GM19397 (cell line): ENCODE results near the gene STBD1.
A peak's percentile ranks its signal among the peaks of the same experiment; 100 is the strongest.
"Not testable (repeated sequence)": the region's sequence is repeated elsewhere in the genome, so short reads cannot be mapped to it uniquely, and the experiment has no call there.

ENCODE experiments used
- ATAC-seq: cut with Tn5 transposase; IDR thresholded peaks from one replicate; pipeline ENCODE4 v1.9.1; 2021; ENCODE audit warnings: mild to moderate bottlenecking, moderate library complexity; ENCODE audit not compliant: unreplicated experiment

The STBD1 gene

DNA sequence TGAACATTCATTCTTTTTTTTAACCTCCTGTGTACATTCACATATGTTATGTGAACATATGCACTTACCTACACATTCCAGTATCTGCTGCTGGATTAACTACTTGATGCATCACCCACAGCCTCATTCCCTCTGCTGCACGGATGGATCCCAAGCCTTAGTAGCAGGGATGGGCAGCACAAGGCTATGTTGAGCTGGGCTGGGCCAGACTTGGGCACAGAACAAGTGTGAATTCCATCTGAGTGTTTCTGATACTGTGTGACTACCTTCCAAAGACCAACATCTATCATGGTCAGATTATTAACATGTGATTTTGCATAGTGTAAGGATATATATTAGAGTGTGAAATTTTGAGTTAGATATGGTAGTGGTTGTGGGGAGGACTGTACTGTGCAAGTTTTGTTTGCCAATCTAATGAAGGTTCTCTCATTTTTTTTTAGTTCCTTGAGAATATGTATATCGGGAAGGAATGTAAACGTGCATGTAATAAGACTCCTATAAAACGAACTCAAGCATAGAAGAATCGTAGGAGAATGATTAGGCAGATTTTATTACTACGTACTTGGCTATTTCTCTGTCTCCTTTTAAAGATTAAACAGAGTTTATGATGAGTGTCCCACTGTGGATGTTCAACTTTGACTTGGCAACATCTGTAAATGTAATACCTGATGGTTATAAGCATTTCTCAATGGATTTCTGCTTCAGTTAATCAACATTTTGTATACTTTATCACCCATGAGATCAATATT, 23.4 kb upstream of the STBD1 start:
- ATAC-seq = no peak

GRCh38 chr4:76283900-76284299, 22.6 kb upstream of the STBD1 start:
- no peak for ATAC-seq

- ATAC-seq = not testable (repeated sequence)
Measured at GRCh38 chr4:76287811-76288210, 18.7 kb upstream of the STBD1 start.

GRCh38 chr4:76292730-76293129, 13.8 kb upstream of the STBD1 start:
- ATAC-seq = no peak

GRCh38 chr4:76293772-76294171, 12.8 kb upstream of the STBD1 start:
- no peak for ATAC-seq

DNA sequence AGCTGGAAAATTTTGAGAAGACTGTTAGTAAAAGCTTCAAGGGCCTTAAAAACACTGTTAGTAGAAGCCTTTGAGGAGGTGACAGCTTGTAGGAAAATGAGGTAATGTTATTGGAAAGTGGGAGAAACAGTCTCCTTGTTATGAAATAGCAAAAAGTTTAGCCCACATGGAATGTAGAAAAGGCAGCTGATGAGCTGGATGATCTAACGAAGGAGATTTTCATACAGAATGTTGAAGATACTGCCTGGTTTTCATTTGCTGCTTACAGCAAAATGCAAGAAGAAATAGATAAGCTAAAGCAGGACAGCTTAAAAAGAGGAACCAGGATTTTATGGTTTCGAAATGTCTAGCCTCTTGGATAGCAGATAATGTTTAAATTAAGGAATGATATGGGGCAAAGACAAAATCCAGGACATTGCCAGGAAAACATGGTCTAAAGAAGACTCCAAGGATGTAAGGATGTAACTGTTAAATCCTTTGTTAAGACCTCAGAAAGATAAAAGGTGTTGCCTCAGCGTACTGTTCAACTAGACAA, 10.2 kb upstream of the STBD1 start:
- ATAC-seq = no peak

GRCh38 chr4:76298227-76298626, 8.3 kb upstream of the STBD1 start:
- ATAC-seq = no peak

- no peak for ATAC-seq
Measured at GRCh38 chr4:76300012-76300411, 6.5 kb upstream of the STBD1 start.

GRCh38 chr4:76301068-76301774, 5.3 kb upstream of the STBD1 start:
- peak; percentile 99 for ATAC-seq

DNA sequence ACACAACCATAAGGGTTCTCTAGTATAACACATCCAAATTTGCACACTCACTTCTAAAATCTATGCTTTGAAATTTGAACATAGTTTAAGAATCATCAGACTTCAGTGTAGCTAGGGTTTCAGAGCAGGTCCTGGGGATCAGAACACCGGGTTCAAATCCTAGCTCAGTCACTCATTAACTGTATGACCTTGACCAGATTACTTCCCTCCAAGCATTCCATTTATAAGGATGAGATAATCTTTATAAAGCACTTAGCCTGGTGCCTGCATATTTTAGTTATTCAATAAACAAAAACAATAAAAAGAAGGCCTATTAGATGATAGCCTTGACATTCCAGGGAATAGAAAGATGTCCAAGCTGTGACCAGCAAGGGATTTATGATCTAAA, 4.8 kb upstream of the STBD1 start:
- ATAC-seq = no peak

- no peak for ATAC-seq
Measured at GRCh38 chr4:76302826-76303438, 3.6 kb upstream of the STBD1 start.

DNA sequence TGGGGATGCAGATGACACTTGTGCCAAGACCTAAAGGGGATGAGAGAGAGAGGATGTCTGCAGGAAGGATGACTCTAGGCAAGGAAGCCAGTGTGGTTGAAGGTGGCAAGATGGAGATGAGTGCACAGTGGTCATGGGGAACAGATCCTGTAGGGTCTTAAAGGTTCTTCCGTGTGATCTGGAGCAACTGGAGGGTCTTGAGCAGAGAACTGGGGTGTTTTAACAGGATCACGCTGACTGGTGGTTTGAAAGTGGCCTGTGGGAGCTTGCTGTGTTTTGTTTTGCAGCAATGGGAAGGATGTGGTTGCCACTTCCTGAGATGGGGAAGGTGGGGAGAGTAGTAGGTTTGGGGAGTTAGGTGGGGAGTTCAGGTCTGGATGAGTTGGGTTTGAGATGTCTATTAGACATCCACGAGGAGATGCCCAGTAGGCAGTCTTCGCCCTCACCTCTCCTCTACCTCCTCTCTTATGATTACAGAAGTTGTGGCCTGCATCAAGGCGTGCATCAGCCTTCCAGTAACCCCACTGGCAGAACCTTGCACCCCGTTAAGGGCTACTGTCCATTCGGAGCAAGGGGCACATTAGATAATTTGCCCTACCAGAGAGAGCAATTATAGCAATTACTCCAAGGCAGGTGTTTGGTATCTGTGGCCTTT, 1.4 kb upstream of the STBD1 start:
- no peak for ATAC-seq

DNA sequence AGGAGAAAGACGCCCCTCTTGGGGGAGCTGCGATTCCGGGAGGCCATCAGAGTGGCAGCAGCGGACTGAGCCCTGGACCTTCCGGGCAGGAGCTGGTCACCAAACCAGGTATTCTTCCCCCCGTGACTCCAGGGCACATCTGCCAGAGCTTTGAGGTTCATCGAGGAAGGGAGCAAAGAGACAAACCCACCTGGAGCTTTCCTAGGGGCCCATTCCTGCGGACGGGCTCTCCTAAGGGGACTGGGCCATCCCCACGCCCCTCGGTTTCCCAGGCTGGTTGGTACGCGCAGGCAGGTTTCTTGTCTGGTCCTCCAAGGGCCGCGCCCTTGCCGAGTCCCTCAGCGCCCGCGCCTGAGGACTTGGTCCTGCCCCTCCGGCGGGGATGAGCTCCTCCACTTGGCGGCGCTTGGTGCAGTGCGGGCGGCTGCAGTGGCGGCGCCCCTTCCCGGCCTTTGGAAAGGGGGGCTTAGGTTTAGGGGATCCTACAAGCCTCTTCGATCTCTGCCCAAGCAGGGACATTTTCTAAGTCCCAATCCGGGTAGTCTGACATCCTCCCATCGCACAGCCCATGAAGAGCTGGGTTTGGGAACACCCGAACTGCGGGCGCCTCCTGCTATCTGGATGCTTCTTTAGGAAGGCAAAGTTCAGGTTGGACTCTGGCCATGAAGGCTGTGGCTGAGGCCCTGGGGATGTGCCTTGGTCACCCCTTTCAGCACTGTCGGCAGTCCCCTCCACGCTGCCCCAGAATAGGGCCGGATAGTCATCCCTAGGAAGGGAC, 538 bp downstream of the STBD1 start:
- ATAC-seq = no peak

DNA sequence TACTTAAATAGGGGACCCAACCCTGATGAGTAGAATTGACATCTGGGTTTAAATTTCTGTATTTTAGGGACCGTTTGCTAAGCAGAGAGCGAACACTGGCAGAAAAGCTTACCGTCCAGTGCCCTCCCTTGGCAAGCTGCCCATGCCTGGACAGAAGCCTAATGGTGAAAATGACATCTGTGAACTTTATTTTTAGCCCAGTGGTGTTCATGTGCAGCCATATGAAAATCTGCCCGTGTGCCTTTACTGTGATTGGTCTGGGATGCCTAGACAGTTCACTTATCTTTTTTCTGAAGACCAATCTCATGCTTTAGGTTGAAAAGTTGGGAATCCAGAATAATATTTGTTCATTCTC, 1.1 kb downstream of the STBD1 start:
- no peak for ATAC-seq

DNA sequence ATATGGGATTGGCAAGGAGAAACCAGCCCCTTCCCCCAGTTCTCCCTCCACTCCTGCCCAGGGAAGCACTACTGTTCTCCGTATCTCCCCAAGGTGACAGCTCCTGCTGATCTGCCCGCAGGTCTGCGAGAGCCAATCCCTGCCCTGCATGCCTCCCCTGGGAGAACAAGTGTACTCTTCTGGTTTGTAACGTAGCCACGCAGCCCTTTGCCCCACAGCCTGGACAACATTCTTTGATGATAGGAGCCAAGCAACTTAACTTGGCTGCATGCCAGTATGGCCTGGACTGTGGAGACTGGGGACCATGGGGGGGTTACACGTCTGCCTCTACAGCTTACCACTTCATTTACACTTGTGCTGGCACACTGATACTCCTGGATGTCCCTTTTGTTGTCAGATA, 2.0 kb downstream of the STBD1 start:
- no peak for ATAC-seq

DNA sequence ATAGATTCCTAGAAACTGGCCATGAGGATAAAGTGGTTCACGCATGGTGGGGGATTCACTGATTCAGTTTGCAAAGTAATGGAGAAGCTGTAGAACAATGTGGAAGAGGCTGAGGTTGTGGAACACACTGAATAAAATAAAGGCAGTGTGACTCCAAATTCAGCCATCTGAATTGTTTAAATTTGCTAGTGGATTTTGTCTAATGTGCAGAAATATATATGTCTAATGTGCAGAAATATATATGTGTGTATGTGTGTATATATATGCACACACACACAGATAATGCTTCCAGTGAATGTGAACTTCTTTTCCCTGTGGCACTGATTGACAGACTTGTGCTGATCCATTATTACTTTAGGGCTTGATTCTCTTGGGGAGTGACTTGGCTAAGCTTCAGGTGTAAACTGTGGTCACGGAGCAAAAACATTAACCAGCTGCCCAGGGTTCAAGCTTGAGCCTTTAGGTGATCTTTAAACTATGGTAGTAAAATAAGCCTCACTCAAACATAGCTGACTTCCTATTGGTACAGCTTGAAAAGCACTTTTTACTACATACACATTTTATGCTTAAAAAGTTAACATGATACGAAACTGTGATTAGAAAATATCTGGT, 3.5 kb downstream of the STBD1 start:
- ATAC-seq = no peak

GRCh38 chr4:76310683-76311082, 4.2 kb downstream of the STBD1 start:
- no peak for ATAC-seq

GRCh38 chr4:76311896-76312331, 5.4 kb downstream of the STBD1 start:
- ATAC-seq = no peak

- ATAC-seq = no peak
Measured at GRCh38 chr4:76312457-76312856, 5.9 kb downstream of the STBD1 start.

GRCh38 chr4:76313547-76313946, 7.0 kb downstream of the STBD1 start:
- no peak for ATAC-seq
